Smooth muscle cell (in vitro differentiated cells): ENCODE results near the gene RNF183. TPM values are rescaled to one million over a fixed set of nuclear protein-coding genes. Genes with fewer than 3 reads are reported as not detected.
"Not testable (repeated sequence)": the region's sequence is repeated elsewhere in the genome, so short reads cannot be mapped to it uniquely, and the experiment has no call there.

ENCODE experiments used
- DNase-seq: peaks from one replicate; lab custom pipeline; 2025; ENCODE audit not compliant: unreplicated experiment; lab: John Stamatoyannopoulos, UW
- H2AFZ ChIP-seq: fragments of 200-600 bp; sonication (generic); 2 replicates; pipeline ENCODE4 v1.6.0; 2016; ENCODE audit warnings: antibody characterized with exemption, low read depth, mild to moderate bottlenecking
- H3F3A ChIP-seq: fragments of 200-600 bp; sonication (generic); 2 replicates; pipeline ENCODE4 v1.6.0; 2017; ENCODE audit warnings: antibody characterized with exemption, low read depth
- H3K27ac ChIP-seq: fragments of 200-600 bp; sonication (generic); 2 replicates; pipeline ENCODE4 v1.5.1; 2016; ENCODE audit warnings: low read depth, mild to moderate bottlenecking
- H3K27me3 ChIP-seq: fragments of 200-600 bp; sonication (generic); 2 replicates; pipeline ENCODE4 v1.6.1; 2016; ENCODE audit warnings: low read depth, mild to moderate bottlenecking
- H3K36me3 ChIP-seq: fragments of 200-600 bp; sonication (generic); 2 replicates; pipeline ENCODE4 v1.5.1; 2016; ENCODE audit warnings: low read depth
- H3K4me1 ChIP-seq: fragments of 200-600 bp; sonication (generic); 2 replicates; pipeline ENCODE4 v1.5.1; 2016; ENCODE audit warnings: low read depth
- H3K4me2 ChIP-seq: fragments of 200-600 bp; sonication (generic); 2 replicates; pipeline ENCODE4 v1.6.0; 2016; ENCODE audit warnings: mild to moderate bottlenecking
- H3K4me3 ChIP-seq: fragments of 200-600 bp; sonication (generic); 2 replicates; pipeline ENCODE4 v1.5.1; 2016; ENCODE audit warnings: mild to moderate bottlenecking
- H3K79me2 ChIP-seq: fragments of 200-600 bp; sonication (generic); 2 replicates; pipeline ENCODE4 v1.6.0; 2016; ENCODE audit warnings: low read depth, mild to moderate bottlenecking
- H3K9ac ChIP-seq: fragments of 200-600 bp; sonication (generic); 2 replicates; pipeline ENCODE4 v1.6.0; 2016; ENCODE audit warnings: low read depth
- H3K9me3 ChIP-seq: fragments of 200-600 bp; sonication (generic); replicated peaks from 2 replicates; pipeline ENCODE4 v1.5.1; 2016; ENCODE audit warnings: low read depth
- H4K20me1 ChIP-seq: fragments of 200-600 bp; sonication (generic); 2 replicates; pipeline ENCODE4 v1.6.0; 2016; ENCODE audit warnings: low read depth
- WGBS: methylation state at CpG from one replicate; pipeline ENCODE4 v1.1.7; 2016; ENCODE audit warnings: low lambda C conversion rate; 5-methylcytosine and 5-hydroxymethylcytosine counted together
- polyA plus RNA-seq: library from polyadenylated mRNA; unstranded; fragments of >200 nt; fragmentation: Nextera tagmentation; extraction: Ambion mirVana; gene quantifications from 2 replicates; pipeline ENCODE4 v1.2.1, GENCODE V29; 2016
- total RNA-seq: library from RNA; depleted of rRNA; stranded (reverse); fragments of >200 nt; gene quantifications from 2 replicates; pipeline ENCODE4 v1.2.3, GENCODE V29; 2014
- TF ChIP-seq, protein P1 (sequence below): fragments of 200-600 bp; sonication (generic); IDR thresholded peaks from 2 replicates; pipeline ENCODE4 v1.5.1; 2017; ENCODE audit warnings: borderline replicate concordance, mild to moderate bottlenecking, antibody characterized with exemption; ENCODE audit not compliant: insufficient read depth, poor library complexity, severe bottlenecking

Gene RNF183
- total and polyA plus RNA-seq, 2 experiments from 2014 or later = 0.66 to 2.3 TPM

DNA sequence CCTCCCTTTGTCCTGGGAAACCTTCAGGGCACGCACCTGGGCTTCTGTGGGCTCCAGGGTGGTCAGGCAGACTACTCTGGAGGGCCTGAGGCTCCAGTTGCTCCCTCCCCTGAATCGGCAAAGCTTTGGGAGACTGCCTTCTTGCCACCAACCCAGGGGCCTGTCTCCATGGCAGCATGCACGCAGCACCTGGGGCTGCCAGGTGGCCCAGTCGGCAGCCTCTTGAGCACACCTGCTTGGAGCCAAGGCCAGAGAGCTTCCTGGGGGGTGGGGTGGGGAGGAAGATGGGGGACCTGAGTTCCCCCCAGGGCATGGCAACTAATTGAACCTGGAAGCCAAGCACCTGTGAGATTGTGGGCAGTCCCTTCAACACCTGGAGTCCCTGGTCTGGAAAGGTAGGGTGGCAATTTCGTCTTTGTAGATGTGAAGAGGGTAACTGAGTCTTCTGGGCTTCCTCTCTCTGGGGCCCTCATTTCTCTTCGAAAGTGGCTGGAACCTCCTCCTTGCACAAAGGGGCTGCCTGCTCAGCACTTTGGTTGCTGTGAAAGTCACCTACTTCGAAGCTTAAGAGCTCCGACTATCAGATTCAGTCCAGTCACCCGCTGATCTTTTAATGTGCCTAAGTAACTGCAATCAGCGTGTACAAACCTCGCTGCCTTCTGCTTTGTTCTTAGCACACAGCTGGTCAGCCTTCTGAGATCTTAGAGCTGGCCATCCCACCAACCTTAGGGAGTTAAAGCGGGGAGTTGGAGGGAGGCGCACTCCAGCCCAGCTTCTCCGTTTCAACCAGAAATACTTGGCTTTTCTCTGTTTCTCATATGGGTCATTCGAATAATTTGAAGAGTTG is 4.0 kb downstream of the RNF183 start:
- no peak overlapping the region for H2AFZ ChIP-seq
- no peaks in the 10 kb centered on the region for H3F3A ChIP-seq
- no peak overlapping the region for H3K9ac ChIP-seq
- H3K4me2 ChIP-seq = no peak overlapping the region
- H3K36me3 ChIP-seq = no peaks in the 10 kb centered on the region
- no peaks in the 10 kb centered on the region for H3K4me1 ChIP-seq
- no peak for DNase-seq
- no peaks in the 10 kb centered on the region for H4K20me1 ChIP-seq
- TF ChIP-seq, protein P1, sequence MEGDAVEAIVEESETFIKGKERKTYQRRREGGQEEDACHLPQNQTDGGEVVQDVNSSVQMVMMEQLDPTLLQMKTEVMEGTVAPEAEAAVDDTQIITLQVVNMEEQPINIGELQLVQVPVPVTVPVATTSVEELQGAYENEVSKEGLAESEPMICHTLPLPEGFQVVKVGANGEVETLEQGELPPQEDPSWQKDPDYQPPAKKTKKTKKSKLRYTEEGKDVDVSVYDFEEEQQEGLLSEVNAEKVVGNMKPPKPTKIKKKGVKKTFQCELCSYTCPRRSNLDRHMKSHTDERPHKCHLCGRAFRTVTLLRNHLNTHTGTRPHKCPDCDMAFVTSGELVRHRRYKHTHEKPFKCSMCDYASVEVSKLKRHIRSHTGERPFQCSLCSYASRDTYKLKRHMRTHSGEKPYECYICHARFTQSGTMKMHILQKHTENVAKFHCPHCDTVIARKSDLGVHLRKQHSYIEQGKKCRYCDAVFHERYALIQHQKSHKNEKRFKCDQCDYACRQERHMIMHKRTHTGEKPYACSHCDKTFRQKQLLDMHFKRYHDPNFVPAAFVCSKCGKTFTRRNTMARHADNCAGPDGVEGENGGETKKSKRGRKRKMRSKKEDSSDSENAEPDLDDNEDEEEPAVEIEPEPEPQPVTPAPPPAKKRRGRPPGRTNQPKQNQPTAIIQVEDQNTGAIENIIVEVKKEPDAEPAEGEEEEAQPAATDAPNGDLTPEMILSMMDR = no peak
- H3K4me3 ChIP-seq = no peak overlapping the region
- WGBS = 92% methylated on average over 15 of the region's 15 CpGs
- H3K9me3 ChIP-seq = no peaks in the 10 kb centered on the region
- H3K27me3 ChIP-seq = no peaks in the 10 kb centered on the region
- H3K79me2 ChIP-seq = no peaks in the 10 kb centered on the region
- no peak overlapping the region for H3K27ac ChIP-seq

- Histone ChIP-seq H3K4me1 (no peaks in the 10 kb centered on the region), H3K4me2 (no peak overlapping the region), H4K20me1 (no peaks in the 10 kb centered on the region), H3F3A (no peaks in the 10 kb centered on the region), H3K79me2 (no peaks in the 10 kb centered on the region), H3K4me3 (no peak overlapping the region), H3K27ac (no peak overlapping the region), H3K27me3 (no peaks in the 10 kb centered on the region), H3K9me3 (no peaks in the 10 kb centered on the region), H3K36me3 (peaks cover 6% of the 10 kb centered on the region), H2AFZ (no peak overlapping the region), H3K9ac (no peak overlapping the region)
- 91% methylated on average over 8 of the region's 8 CpGs for WGBS
- no peak for DNase-seq
- TF ChIP-seq, protein P1 = no peak
Measured at GRCh38 chr9:113298311-113298710, 4.9 kb downstream of the RNF183 start.

DNA sequence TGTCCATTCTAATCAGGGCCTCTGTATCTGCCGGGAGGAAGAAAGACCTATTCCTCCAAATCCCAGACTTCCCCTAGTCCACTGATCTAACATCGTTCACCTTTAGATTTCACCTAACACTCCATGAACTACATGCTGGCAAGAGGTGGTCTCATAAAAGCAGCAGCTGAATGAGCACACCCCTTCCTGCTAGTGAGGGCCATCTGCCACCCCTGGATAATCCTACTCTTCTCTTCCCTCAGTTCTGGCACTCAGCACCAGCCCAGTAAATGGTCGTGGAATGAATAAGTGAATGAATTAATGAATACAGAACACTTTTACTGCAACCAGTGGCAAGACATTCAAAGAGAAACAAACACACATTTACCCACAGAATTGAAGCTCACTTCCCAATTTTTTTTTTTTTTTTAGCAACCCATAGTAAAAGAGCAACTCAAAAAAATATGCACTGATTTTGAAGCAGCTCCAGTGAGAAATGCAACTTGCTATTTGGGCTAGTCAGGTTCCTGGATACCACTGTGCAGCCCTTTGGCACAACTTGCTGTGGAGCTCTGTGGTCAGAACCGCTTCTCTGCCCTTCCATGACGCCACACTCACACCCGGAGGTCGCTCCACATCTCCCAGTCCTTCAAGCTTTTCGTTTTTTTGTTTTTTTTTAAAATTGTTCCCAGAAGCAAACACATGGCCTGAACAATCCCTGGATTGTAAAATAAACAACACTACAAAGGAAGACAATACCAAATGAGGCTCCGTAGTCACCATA is 6.2 kb downstream of the RNF183 start:
- Histone ChIP-seq H3F3A (no peaks in the 10 kb centered on the region), H3K27ac (no peak overlapping the region), H3K79me2 (no peaks in the 10 kb centered on the region), H3K4me2 (no peak overlapping the region), H3K27me3 (no peaks in the 10 kb centered on the region), H3K36me3 (peaks cover 10% of the 10 kb centered on the region), H4K20me1 (no peaks in the 10 kb centered on the region), H3K4me3 (no peak overlapping the region), H3K9me3 (no peaks in the 10 kb centered on the region), H3K9ac (no peak overlapping the region), H3K4me1 (no peaks in the 10 kb centered on the region), H2AFZ (no peak overlapping the region)
- DNase-seq = no peak
- TF ChIP-seq, protein P1 = no peak
- WGBS = 82% methylated on average over 9 of the region's 9 CpGs

- not testable (repeated sequence) for DNase-seq, H2AFZ ChIP-seq, H3K9me3 ChIP-seq, H4K20me1 ChIP-seq, H3K4me3 ChIP-seq, H3K27me3 ChIP-seq, H3F3A ChIP-seq, H3K9ac ChIP-seq, H3K27ac ChIP-seq, H3K4me2 ChIP-seq, H3K79me2 ChIP-seq, H3K4me1 ChIP-seq
- peaks cover 11% of the 10 kb centered on the region for H3K36me3 ChIP-seq
- WGBS = 60% methylated on average over 8 of the region's 8 CpGs
Measured at GRCh38 chr9:113296247-113296646, 6.9 kb downstream of the RNF183 start.
